Hippocampal formation (tissue), 2 donors: ENCODE data around the gene HOXC13.

Experiments used
- DNase-seq, 2 donors: peaks; one replicate each; lab custom pipeline; 2025; lab: John Stamatoyannopoulos, UW

The HOXC13 gene, protein sequence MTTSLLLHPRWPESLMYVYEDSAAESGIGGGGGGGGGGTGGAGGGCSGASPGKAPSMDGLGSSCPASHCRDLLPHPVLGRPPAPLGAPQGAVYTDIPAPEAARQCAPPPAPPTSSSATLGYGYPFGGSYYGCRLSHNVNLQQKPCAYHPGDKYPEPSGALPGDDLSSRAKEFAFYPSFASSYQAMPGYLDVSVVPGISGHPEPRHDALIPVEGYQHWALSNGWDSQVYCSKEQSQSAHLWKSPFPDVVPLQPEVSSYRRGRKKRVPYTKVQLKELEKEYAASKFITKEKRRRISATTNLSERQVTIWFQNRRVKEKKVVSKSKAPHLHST

DNA sequence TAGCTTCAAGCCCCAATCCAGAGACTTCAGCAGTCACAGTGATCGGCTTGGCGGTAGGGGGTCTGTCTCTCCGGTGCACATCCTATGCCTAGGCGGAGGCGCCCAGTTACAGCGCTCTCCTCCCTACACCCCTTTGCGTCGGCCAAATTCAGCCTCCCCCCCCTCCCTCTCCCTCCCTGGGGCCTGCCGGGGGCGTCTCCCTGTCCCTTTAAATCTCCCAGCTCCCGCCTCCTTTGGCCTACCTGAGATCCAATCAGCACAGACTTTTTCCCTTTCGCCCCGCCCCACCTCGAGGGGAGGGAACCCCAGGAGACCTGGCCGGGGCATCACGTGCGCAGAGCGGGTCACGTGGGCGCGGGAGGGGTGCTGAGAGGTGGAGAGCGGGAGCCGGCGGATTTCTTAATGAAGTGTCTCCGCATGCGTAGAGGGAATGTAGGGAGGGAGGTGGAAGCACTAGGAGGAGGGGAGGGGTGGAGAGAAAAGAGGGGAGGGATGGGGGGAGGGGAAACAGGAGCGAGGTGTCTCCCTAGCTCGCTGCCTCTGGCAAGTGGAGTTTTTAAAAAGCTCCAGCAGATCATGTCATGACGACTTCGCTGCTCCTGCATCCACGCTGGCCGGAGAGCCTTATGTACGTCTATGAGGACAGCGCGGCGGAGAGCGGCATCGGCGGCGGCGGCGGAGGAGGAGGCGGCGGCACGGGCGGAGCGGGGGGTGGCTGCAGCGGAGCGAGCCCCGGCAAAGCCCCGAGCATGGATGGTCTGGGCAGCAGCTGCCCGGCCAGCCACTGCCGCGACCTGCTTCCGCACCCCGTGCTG, at the start of gene HOXC13:
TSS of gene HOXC13 (plus strand) at position 506 of the 815 bp plus-strand sequence. CDS start at position 582, 76 bp downstream.
- DNase-seq: no peak

GRCh38 chr12:53890081-53890480, 48.5 kb upstream of the HOXC13 start:
- no peak for DNase-seq

GRCh38 chr12:53892762-53893395, 45.8 kb upstream of the HOXC13 start:
- no peak for DNase-seq

- DNase-seq: no peak
Observed at GRCh38 chr12:53899230-53899629, 39.4 kb upstream of the HOXC13 start.

- no peak for DNase-seq
Observed at GRCh38 chr12:53907103-53907502, 31.5 kb upstream of the HOXC13 start.

GRCh38 chr12:53916788-53917655, 21.6 kb upstream of the HOXC13 start:
- DNase-seq: no peak

GRCh38 chr12:53924521-53925405, 13.9 kb upstream of the HOXC13 start:
- no peak for DNase-seq

- no peak for DNase-seq
Observed at GRCh38 chr12:53927220-53928029, 11.2 kb upstream of the HOXC13 start.

DNA sequence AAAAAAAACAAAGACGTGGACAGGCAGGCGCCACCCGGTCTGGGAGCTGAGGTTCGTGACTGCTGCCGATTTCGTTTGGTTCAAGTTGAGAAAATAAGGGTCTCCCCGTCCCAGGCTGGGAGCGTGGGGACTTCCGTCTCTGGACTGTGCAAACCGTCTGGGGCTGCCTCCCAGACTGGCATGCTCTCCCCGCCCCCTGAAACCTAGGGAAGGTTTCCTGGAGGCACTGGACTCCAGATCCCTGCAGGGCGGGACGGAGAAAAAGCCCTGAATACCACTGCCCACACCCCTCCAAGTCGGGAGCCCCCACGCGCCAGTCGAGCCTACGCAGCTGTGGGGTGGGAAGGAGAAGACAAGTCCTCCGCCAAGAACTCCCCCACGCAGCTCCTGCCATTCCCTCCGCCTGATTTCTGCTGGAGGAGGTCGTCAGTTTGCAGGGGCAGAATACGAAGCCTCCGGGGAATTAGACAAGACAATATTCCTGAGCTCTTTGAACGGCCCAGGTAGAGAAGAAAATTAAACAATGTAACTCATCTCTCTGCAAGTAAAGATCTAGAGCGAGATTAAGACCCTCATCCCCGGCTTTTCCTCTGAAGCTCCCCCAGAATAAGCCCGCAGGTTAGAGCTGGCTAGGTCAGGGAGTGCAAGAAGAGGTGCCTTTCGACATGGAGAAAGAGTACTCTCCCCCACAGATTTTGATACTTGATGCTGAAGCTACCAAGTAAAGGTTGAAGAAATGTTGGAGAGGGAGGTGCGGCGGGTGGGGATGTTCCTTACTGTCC, 10.4 kb upstream of the HOXC13 start:
- no peak for DNase-seq

DNA sequence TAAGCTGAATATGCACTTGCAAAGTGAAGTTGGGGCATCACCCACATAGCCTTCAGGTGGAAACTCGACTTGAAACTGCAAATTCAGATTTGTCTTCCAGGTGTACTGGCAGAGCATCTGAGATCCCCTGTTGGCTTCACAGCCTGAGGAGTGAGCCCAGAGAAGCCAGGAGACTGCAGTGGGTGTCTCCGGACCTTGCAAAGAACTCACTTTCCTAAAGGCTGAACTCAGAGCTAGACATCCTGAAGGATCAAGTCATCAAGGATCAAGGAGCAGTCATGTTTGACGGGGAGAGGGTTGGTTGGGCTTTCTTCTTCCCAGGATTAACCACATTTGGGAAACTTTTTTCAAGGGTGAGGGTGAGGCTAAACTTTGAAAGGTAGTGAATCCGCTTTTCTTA, 9.1 kb upstream of the HOXC13 start:
- no peak for DNase-seq

- no peak for DNase-seq
Observed at GRCh38 chr12:53930591-53931255, 7.9 kb upstream of the HOXC13 start.

- no peak for DNase-seq
Observed at GRCh38 chr12:53931844-53932581, 6.6 kb upstream of the HOXC13 start.

GRCh38 chr12:53932915-53933314, 5.7 kb upstream of the HOXC13 start:
- DNase-seq: no peak

DNA sequence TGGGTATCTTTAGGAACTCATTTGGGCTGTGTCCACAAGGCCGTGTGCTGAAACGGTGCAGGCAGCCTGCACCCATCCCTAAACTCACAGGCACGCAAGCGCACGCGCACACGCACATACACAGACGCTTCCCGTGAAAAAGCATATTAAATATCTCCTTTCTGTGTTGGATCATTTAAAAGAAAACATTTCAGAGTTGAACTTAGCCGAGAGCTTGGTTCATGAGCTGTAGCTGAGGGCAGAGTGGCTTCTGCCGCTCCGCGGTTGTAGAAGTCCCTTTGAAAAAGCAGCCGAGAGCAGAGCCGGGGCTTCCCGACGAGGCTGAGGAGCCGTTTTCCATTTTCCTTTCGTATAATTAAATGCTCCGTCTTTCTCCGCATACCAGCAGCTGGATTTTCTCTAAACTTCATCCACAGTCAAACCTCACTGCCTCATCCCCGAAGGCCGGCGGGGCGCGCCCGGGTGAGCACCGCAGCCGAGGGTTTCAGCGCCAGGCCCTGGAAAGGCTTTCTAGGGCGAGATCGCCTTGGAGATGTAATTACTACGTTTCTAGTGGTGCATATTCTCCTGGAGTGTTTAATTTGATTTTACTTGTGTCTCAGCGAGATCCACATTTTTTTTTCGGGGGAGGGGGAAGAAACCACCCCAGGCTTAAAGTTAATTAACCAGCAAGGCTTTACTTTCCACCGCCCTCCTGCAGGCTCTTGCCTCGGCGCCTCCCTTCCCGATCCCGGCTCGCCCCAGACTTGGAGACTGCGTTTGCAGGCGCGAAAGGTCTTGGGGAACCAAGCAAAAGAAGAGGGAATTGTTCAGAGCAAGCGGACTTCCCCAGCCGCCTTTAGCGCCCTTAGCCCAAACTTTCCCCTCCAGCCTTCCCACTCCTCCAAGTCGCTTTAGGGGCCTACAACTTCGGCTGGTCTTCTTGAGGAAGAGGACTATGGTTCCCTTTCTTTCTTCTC, 3.0 kb upstream of the HOXC13 start:
- DNase-seq: no peak

GRCh38 chr12:53937099-53937498, 1.5 kb upstream of the HOXC13 start:
- no peak for DNase-seq

- no peak for DNase-seq
Observed at GRCh38 chr12:53937596-53938325, 870 bp upstream of the HOXC13 start.
